Stimulated activated naive CD8-positive, alpha-beta T cell treated with anti-CD3 and anti-CD28 coated beads, Interleukin-15, Interleukin-2, amounts not matched to agents 100 U/mL and 50 U/mL, for 24 hours (primary cell): Measurements from ENCODE around the gene DUXB.
A peak's percentile ranks its signal among the peaks of the same experiment; 100 is the strongest.

Experiments
- ATAC-seq: fragments of 150-1000 bp; cut with Tn5 transposase; one replicate; pipeline ENCODE4 v1.10.0; 2021
- DNase-seq: peaks from one replicate; pipeline ENCODE4 v3.0.0; 2021

The DUXB gene

GRCh38 chr16:75660321-75660720 is 40.9 kb downstream of the DUXB start:
- DNase-seq = no peak
- no peak for ATAC-seq

- no peak for ATAC-seq
- DNase-seq = no peak
These were observed 43.1 kb downstream of the DUXB start for GRCh38 chr16:75658175-75658574.

GRCh38 chr16:75653922-75654321 is 47.3 kb downstream of the DUXB start:
- ATAC-seq (no peak), DNase-seq (no peak)

- peak; percentile 34 for ATAC-seq
These were observed 52.8 kb downstream of the DUXB start for GRCh38 chr16:75648265-75649076.

GRCh38 chr16:75647492-75648264 is 53.6 kb downstream of the DUXB start, which contains the start of the genes KARS1 and TERF2IP:
Gene KARS1, minus strand, starts transcription at chr16:75647665. Its CDS starts 26 bp downstream, at chr16:75647639.
Gene TERF2IP, plus strand, starts transcription at chr16:75647773. Its CDS starts 110 bp downstream, at chr16:75647883.
- ATAC-seq (peak; percentile 94), DNase-seq (peak; percentile 93)

More at GRCh38 chr16:75648265-75649076, 52.8 kb downstream of the DUXB start:
- peak; percentile 86 for DNase-seq

DNA sequence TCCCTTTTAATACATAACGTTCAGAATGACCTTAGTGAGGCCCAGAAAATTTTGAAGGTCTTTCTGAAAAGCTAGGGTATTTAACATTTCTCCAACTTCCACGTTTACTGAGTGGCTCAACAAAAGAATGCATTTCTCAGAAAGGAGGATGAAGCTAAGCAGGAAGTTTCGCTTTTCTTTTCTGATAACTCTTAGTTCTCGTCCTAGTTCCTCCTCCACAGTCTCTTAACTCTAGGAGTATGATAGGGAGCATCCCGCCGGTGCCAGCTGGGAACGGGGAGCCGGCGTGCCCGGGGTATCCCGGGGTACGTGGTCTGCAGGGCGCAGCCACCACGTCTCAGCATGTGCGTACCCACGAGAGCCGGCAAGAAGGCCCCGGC is 54.2 kb downstream of the DUXB start:
- DNase-seq (no peak), ATAC-seq (peak; percentile 2)

DNA sequence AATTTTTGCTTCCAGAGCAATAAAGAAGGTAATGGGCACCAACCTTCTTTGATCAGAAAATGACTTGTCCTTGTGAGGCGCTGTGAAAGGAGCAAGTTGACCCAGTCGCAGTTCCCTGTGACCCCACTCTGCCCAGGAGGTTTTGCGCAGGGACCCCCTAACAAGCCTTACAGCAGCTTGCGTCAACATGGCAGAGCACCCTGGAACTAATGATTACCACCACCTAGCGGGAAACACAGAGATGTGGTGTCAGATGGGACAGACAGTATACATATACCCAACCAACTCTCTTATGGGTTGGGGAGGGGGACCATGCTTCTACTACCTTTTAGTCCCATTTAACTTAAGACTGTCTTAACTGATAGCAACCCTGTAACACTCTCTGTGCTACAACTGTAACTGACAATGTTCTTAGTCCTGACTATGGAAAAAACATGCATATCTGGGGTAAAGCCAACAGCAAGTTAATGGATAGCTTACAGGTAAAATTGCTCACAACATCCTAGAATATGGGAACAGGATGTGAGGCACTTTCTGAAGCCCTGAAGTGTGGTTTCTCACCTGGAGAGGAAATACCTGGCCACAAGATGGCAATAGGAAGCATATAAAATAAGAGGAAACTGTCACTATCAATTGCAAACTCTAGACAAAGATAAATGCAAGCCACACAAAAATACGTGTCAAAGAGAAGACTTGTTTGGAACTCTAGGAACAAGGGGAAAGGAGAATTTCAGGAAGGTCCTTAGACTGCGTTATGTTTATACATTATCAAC is 56.8 kb downstream of the DUXB start:
- ATAC-seq (no peak), DNase-seq (no peak)
